Inflammatory macrophage treated with lipopolysaccharide for 4 hours (primary cell): ENCODE data around the gene ARF5.

Experiments
- DNase-seq: peaks from one replicate; pipeline ENCODE4 v3.0.0-alpha.2; 2020

ARF5 gene

DNA sequence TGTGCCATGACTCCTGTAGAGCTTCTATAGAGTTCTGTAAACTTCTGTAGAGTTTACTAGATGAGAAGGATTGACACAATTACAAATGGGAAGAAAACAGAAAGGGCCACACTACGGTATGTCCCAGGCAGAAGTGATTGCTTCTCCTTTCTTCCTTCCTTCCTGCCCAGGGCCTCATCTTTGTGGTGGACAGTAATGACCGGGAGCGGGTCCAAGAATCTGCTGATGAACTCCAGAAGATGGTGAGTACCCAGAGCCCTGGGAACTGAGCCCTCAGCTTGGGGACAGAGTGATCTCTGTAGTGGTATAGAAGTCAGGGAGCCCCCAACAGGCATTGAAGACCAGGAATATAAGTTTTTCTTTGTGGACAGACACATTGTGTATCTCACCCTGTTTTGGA is 1.7 kb downstream of the ARF5 start:
- DNase-seq = no peak

DNA sequence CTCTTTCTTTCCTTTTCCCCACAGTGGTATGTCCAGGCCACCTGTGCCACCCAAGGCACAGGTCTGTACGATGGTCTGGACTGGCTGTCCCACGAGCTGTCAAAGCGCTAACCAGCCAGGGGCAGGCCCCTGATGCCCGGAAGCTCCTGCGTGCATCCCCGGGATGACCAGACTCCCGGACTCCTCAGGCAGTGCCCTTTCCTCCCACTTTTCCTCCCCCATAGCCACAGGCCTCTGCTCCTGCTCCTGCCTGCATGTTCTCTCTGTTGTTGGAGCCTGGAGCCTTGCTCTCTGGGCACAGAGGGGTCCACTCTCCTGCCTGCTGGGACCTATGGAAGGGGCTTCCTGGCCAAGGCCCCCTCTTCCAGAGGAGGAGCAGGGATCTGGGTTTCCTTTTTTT is 3.0 kb downstream of the ARF5 start:
- no peak for DNase-seq

DNA sequence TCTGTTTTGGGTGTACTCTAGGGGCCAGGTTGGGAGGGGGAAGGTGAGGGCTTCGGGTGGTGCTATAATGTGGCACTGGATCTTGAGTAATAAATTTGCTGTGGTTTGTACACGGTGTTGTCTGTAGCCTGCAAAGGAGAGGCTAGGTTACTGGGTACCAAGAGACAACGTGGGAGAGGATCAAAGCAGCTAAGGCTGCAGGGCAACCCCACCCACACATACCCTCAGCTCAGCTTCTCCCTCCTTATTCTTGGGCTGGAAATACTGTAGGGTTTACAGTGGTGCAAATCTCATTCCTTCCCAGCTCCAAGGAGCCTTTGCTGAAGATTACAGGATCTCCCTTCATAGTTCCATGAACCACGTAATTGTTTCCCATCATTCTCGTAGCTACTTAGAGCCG is 3.4 kb downstream of the ARF5 start:
- no peak for DNase-seq

DNA sequence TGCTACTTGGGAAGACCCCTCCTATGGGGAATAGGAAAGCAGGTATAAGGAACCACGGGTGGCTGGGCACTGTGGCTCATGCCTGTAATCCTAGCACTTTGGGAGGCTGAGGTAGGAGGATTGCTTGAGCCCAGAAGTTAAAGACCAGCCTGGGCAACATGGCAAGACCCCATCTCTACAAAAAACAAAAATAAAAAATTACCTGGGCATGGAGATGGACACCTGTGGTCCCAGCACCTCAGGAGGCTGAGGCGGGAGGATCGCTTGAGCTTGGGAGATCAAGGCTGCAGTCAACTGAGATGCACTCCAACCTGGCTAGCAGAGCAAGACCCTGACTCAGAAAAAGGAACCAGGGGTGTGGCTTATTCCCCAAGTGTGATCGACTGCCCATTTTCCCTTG is 4.3 kb downstream of the ARF5 start:
- DNase-seq = no peak

DNA sequence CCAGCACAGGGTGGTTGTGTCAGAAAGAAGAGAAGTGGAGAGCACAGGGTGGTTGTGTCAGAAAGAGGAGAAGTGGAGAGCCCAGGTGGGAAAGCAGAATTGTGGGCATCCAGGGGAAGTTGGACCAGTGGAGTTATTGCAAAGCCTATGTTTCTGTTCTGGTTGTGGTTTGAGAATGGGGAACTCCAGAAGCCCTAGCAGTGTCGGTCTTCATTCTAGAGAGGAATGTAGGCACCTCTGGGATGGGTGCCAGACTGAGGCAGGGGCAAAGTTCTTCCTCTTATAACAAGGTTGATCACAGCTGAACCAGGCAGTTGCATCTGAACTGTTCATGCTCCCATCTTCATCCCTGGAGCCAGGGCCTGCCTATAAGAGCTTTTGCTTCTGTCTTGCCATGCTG is 6.3 kb downstream of the ARF5 start:
- DNase-seq = peak; percentile 61

DNA sequence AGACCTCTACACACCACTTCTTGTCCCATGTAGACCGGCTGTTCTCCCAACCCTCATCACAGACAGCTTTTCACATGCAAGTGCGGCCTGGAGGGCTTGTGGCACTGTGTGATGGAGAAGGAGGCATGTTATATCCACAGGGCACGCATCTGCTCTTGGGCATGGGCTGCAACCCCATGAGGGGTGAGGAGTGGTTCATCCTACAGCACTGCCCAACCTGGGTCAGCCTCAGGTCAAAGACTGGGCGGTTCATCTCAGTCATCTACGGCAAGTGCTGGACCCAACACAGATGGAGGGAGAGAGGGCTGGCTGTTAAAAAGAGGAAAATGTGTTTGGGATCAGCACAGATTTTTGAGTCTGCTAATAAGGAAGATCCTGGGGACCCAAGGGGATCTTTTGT is 7.5 kb downstream of the ARF5 start:
- no peak for DNase-seq

DNA sequence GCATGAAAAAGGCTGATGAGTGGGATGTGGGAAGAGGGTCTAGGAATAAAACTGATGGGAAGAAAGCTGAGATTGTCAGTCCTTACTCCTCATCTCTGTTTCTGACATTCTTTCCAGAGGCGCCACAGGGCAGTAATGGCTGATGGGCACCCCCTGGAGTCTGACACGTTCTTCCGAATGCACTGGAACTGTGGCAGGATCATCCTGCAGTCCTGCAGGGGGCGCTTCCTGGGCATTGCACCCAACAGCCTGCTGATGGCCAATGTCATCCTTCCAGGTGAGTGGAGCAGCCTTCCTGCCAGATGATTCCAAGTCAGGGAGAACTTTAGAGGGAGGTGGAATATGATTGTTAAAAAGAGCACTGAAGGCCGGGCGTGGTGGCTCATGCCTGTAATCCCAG is 10.1 kb downstream of the ARF5 start:
- no peak for DNase-seq

DNA sequence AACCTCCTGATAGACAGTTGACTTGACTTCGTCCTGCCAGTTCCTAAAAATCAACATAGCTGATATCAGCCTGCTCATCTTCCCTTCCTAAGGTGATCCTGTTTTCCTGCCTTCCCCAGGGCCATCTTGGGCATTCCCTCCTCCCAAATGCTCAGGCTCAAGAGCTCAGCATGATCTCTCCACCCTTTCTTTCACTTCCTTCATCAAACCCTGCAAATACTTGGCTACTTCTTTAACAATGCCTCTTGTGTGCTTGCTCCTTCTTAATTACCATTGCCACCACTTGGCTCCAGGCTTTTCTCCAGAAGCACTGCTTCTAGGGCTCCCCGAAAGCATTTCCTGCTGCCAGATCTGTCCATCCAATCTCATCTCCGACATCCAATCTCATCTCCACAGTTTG is 12.7 kb downstream of the ARF5 start:
- no peak for DNase-seq

DNA sequence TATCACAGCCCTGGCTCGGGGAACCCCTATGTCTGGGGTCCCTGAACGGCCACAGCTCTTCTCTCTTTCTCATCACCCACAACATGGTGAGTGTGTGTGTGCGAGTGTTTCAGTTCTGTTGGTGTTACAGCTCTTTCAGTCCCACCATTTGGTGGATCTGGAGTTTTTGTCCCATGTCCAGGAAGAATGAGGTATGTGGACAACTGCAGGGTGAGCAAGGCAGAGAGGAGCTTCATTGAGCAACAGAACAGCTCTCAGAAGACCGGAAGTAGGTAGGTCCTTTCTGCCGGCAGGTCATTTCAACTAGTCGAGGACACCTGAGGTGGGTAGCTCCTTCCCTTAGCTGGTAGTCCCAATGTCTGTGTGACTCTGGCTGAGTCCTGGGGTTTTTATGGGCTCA is 20.2 kb downstream of the ARF5 start:
- DNase-seq = no peak

DNA sequence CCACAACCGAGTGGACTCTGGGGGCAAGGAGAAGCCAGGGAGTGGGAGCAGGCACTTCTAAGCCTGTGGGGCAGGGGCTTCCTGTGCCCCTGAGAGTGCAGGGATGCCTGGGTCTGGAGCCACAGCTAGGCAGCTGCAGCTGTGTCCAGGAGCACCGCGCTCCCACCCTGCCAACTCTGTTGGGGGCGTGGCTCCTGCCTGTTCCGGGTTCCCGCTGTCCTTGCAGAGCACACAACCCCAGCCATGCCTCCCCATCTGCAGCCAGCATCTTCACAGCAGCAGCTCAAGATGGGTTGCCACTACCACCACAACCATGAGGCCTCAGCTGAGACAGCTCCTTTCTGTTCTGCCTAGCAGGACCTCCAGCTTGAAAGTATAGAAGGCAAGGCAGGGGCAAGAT is 21.1 kb downstream of the ARF5 start:
- no peak for DNase-seq

DNA sequence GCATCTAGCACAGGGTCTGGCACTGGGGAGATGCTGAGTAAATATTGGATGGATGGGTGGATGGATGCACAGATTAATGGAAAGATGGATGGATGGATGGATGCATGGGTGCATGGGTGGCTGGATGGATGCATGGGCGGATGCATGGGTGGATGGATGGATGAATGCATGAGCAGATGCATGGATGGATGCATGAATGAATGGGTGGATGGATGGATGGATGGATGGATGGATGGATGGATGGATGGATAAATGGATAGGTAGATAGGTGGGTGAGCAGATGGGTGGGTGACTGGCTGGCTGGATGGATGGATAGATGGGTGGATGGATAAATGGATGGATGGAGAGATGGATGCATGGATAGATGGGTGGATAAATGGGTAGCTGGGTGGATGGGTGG is 24.1 kb downstream of the ARF5 start:
- DNase-seq = no peak

DNA sequence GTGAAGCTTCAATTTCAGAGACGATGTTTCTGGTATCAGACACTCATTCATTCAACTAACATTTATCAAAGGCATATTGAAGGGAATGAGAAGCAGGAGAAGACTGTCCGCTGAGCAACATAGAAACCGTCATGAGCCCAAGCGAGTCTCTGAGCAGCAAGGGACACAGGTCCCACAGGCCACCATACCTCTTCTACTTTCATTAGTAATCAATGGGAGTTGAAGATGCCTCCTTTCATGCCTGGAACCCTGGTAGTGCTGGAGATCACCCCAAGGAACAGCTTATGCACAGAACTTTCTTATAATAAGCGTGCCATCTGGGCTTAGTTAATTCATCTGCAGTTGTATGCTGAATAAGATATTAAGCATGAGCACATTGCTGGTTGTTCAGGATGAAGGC is 28.5 kb downstream of the ARF5 start:
- no peak for DNase-seq

DNA sequence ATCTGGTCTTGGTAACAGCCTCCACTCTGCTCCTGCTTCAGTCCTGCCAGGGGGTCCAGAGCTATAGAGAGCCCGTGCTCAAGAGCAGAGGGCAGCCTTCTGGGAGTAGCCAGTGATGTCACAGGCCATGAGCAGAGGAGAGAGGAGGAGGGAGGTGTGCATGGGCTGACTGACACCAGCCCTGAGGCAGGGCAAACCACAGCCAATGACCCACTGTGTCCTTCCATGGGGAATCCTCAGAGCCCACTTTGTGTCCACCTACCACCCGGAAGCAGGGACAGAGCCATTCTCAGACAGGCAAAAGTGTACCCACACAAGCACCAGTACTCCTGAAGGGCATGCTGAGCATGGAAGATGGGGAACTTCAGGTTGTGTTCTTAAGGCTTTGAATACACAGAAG is 29.8 kb downstream of the ARF5 start, which contains the start of gene PAX4:
Gene PAX4 (minus strand): TSS at position 101 of the 400 bp plus-strand sequence. CDS start 2,214 bp downstream, outside the sequence.
- DNase-seq = no peak

DNA sequence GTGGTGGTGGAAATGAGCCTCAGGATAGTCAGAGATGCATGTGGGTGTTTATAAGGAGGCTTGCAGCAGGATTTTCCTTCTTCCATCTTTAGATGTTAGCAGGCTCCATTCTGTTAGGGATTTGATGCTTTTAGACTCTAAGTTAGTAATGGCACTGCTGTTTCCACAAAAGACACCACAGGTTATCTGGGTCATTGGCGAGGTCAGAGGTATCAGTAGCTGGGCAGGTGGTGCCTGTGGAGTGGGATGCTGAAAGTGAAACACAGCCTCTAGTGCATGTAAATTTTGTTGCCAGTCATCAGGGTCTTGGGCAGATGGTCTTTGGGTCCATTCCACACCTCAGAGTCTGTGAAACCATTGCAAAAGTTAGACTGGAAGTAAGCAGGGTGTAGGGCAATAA is 30.6 kb downstream of the ARF5 start:
- no peak for DNase-seq

DNA sequence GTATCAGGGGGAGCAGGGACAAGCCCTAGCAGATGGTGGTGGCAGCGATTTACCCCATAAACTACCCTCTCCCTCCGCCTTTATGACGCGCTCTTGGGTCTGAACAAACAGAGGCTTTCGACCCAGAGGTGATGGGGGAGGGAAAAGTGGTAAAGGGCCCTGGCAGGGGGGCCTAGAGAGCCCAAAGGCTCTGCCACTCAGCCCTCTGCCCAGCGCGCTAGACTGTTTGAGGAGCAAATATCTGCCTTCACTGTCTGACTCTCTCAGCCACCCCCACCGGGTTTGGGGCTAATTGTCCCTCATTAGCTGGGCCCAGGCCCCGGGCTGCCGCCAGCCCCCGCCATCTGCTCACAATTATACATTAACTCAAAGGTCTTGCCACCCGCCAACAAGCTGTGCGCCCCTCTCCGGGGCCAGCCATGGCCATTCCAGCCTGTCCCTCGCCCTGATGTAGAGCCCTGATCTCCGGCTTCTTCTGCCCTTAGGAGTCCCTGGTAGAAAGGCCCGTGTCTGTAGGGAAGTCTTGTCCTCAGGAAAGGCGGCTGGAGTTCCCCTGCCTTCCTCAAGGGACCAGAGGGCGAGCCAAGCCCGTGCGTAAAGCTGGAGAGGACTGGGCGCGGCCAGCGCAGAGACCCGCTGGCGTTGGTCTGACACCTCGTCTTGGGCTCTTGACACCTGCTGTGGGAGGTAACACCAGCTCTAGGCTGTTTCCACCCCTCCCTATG is 31.6 kb downstream of the ARF5 start:
- DNase-seq = no peak

DNA sequence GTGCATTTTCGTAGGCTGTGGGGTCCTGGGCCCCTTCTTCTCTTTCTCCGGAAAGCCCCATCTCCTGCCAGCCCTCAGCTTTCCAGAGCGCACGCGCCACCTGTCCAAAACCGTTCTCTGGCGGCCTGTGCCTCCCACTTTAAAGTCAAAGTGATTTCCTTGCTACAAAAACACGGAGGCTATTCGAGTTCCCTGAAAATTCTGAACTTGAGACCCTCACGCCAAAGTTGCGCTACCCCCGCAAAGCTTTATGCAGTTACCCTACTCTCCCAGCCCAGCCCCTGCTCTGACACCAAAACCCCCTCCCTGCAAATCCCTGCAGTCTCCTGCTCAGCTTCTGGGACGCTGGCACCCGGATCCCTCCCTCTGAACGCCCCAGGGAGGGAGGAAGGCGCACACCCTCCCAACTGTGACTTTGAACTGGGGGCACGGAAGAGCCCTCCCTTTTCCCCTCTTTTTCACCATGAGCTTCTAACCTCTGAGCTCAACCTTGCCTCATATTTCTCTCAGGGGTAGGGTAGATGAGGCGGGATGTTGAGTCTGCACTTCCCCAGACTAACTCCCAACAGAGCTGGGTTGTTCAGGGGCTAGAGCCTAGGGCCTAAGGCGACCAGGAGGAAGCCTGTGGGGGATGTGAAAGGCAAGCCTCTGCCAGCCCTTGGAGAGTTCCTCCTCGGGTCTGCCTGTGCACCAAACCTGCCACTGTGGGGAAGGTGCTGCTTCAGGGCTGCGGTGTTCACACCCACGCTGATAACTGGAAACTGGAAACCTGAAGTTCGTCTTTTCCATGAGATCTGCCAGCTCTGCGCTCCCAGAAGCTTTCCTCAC is 32.4 kb downstream of the ARF5 start:
- no peak for DNase-seq

DNA sequence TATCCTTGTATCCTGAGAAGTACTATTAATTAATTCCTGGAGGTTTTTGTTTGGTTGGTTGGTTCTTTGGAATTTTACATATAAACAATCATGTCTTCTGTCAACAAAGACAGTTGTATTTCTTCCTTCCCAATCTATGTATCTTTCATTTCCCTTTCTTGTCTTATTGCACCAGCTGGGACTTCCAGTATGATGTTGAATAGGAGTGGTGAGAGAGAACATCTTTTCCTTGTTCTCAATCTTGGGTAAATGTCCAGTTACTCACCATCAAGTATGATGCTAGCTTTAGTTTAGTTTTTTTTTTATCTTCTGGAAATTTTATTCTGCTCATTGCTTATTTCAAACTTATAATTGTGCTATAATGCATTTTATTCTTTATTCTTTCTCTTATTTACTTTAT is 37.1 kb downstream of the ARF5 start:
- peak; percentile 77 for DNase-seq

DNA sequence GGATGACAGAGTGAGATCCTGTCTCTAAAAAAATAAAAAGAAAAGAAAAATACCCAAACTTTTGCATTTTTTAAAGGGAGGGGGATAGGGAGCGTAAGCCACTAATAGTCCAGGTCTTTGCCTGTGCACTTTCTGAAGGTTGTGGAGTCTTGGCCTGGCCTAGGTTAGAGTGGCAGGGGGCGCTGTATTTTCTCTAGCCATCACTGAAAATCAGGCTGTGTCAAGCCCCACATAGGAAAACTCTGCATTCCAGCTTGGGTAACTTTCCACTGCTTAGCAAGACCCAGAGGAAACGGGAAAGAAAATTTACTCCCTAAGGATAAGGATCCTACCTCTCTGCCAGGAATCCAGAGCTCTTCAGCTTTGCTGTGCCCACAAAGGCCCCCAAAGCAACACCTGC is 40.2 kb downstream of the ARF5 start:
- no peak for DNase-seq

DNA sequence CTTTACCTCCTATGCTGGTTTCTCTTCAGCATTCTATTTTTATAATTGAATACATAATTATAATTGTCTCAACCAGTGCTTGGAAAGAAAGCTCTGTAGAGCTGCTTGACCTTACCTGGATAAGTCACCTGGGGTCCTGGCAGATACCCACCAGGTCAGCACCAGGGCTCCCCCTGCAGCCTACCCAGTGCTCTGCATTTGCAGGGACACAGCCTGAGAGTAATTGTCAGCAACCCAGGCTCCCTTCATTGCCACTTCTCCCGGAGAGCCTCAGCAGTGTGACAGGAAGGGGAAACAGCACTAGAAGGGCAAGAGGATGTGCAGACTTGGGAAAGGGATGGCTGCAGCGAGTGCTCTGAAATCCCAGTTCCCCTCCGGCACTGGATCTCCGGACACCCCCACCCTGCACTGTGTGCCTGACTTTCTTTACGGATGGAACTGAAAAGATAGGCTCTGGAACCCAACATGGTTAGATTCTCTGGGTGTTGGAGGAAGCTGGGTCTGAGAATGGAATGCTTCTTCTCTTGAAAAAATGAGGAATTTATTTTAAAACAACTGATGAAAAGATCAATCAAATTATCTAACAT is 41.1 kb downstream of the ARF5 start:
- peak; percentile 38 for DNase-seq

DNA sequence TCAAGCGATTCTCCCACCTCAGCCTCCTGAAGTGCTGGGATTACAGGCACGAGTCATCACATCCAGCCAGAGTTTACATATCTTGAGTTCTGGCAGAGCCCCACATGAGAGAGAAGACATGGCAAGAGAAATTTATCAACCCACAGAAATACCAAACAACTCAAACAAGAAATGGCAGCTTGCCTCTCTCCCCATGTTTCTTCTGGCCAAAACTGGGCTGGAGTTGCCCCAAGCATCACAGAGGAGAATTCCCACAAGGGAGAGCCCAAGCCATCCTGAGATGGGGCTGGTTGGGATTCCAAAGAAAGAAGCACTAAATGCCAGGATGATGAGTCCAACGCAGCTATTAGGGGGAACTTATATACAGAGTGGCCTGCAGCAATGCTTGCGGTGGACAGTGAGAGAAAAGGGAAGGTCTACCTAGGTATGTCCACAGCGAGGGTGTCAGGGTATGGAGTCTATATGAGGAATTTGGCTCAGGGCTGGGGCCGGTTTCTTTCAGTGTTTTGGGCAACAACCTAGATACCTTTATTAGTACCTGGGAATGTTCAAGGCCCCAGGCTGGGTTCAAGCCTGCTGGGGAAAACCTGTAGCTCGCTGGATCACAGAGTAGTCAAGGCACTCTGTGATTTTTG is 44.2 kb downstream of the ARF5 start:
- DNase-seq = no peak

DNA sequence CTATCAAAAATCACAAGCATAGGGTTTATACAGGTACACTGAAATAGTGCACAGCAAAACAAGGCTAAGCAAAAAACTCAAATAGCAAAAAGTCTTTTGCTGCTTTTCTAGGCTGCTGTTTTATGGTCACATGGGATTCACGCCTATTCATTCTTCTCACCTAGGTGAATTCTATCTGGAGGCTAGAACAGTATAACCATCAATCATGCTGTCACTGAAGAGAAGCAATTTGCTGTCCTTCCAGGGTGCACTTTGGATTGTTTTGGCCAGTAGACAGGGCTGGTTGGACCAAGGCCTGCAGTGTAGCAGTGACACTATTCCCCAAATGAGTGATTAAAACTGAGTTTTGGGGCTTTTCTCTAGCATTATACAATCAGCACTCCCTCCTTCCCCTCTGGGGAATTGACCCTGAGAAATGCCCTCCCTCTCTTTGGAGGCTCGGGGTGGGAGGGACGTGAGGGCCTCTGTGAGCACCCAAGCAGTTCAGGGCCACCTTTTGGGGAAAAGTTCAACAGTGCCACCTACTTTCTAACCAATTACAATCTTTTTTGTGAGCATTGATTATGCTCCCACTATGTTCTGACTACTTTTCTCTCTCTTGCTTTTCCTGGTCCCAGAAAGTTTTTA is 47.6 kb downstream of the ARF5 start:
- DNase-seq = no peak

DNA sequence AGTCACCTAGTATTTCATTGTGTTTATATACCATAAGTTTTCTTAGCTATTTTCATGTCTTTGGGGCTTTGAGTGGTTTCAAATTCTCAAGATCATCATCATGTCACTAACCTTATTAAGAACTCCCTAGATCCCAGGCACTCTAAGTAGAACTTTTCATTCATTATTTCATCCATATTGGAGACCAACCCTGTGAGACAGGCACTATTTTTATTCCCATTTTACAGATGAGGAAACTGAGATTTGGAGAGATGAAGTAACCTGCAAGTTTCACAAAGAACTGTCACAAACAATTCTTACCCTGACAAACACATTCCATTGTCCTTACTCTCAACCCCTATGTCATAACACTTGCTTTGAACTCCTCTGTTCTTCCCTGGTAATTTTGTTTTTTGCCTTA is 50.0 kb downstream of the ARF5 start:
- no peak for DNase-seq
